HepG2 (cell line): ENCODE results near the gene GPR137. TPM values are rescaled to one million over a fixed set of nuclear protein-coding genes. Genes with fewer than 3 reads are reported as not detected.
A peak's percentile ranks its signal among the peaks of the same experiment; 100 is the strongest.

Source experiments
- ATRX ChIP-seq: sonication (generic); formaldehyde crosslinking; IDR thresholded peaks from 2 replicates; pipeline ENCODE4 v1.4.0; 2020; ENCODE audit warnings: missing genetic modification reagents, borderline replicate concordance
- BATF2 ChIP-seq: sonication (generic); formaldehyde crosslinking; IDR thresholded peaks from 2 replicates; pipeline ENCODE4 v1.8.0; 2022; ENCODE audit warnings: mild to moderate bottlenecking, missing genetic modification reagents, moderate library complexity
- CBX2 ChIP-seq, 2 experiments: fragments of 200-600 bp in 1 of 2; sonication (generic); formaldehyde crosslinking in 1 of 2; IDR thresholded peaks; 2 replicates each; pipeline versions ENCODE4 v1.7.0 to v1.8.1; 2018 to 2022; ENCODE audit warnings: low read depth in 2 of 2, low read length in 1 of 2, mild to moderate bottlenecking in 1 of 2, missing genetic modification reagents in 1 of 2
- CENPX ChIP-seq: sonication (generic); formaldehyde crosslinking; IDR thresholded peaks from 2 replicates; pipeline ENCODE4 v1.9.0; 2021; ENCODE audit warnings: mild to moderate bottlenecking, missing genetic modification reagents, moderate library complexity
- DDIT3 ChIP-seq: sonication (generic); formaldehyde crosslinking; IDR thresholded peaks from 2 replicates; pipeline ENCODE4 v1.4.0; 2020; ENCODE audit warnings: mild to moderate bottlenecking, missing genetic modification reagents
- HMGA1 ChIP-seq: sonication (generic); formaldehyde crosslinking; conservative IDR thresholded peaks from 2 replicates; pipeline ENCODE4 v1.4.0; 2020; ENCODE audit warnings: missing genetic modification reagents
- IKZF4 ChIP-seq: sonication (generic); formaldehyde crosslinking; IDR thresholded peaks from 2 replicates; pipeline ENCODE4 v1.5.1; 2020; ENCODE audit warnings: borderline replicate concordance, mild to moderate bottlenecking, low read depth, missing genetic modification reagents; ENCODE audit errors: not compliant biosample characterization
- JUND ChIP-seq: sonication (generic); formaldehyde crosslinking; IDR thresholded peaks from 2 replicates; pipeline ENCODE4 v1.8.0; 2022; ENCODE audit warnings: mild to moderate bottlenecking, missing genetic modification reagents
- KLF9 ChIP-seq: IDR thresholded peaks from 2 replicates; pipeline ENCODE4 v1.6.1; 2016; ENCODE audit warnings: low read depth
- MED13 ChIP-seq: sonication (generic); formaldehyde crosslinking; IDR thresholded peaks from 2 replicates; pipeline ENCODE4 v1.5.0; 2020; ENCODE audit warnings: missing genetic modification reagents
- MLLT10 ChIP-seq: sonication (generic); formaldehyde crosslinking; IDR thresholded peaks from 2 replicates; pipeline ENCODE4 v1.4.0; 2020; ENCODE audit warnings: missing genetic modification reagents
- MTA1 ChIP-seq: sonication (generic); formaldehyde crosslinking; IDR thresholded peaks from 2 replicates; pipeline ENCODE4 v1.4.0; 2020; ENCODE audit warnings: missing genetic modification reagents, mild to moderate bottlenecking, borderline replicate concordance
- MXI1 ChIP-seq: IDR thresholded peaks from 3 replicates; pipeline ENCODE4 v1.6.1; 2012; ENCODE audit warnings: low read depth, low read length, inconsistent platforms, borderline replicate concordance
- NR2C2 ChIP-seq: sonication (generic); formaldehyde crosslinking; IDR thresholded peaks from 2 replicates; pipeline ENCODE4 v1.4.0; 2020; ENCODE audit warnings: missing genetic modification reagents, mild to moderate bottlenecking, moderate library complexity, borderline replicate concordance
- NR2F6 ChIP-seq, 2 experiments: IDR thresholded peaks; 2 replicates each; pipeline ENCODE4 v1.6.1; 2016; ENCODE audit warnings: antibody characterized with exemption in 1 of 2, mild to moderate bottlenecking in 1 of 2
- RXRA ChIP-seq: sonication (generic); formaldehyde crosslinking; IDR thresholded peaks from 2 replicates; pipeline ENCODE4 v1.5.1; 2020; ENCODE audit warnings: missing genetic modification reagents
- SPEN ChIP-seq: sonication (generic); formaldehyde crosslinking; IDR thresholded peaks from 2 replicates; pipeline ENCODE4 v1.5.1; 2020; ENCODE audit warnings: low read depth, mild to moderate bottlenecking, missing genetic modification reagents
- STAT6 ChIP-seq: sonication (generic); formaldehyde crosslinking; IDR thresholded peaks from 2 replicates; pipeline ENCODE4 v1.4.0; 2020; ENCODE audit warnings: missing genetic modification reagents, mild to moderate bottlenecking, borderline replicate concordance
- TBX3 ChIP-seq: fragments of 450-650 bp; IDR thresholded peaks from 2 replicates; pipeline ENCODE4 v1.6.1; 2017; ENCODE audit warnings: antibody characterized with exemption, mild to moderate bottlenecking, inconsistent platforms, borderline replicate concordance
- TEAD2 ChIP-seq: sonication (generic); formaldehyde crosslinking; IDR thresholded peaks from 2 replicates; pipeline ENCODE4 v1.9.0; 2021; ENCODE audit warnings: missing genetic modification reagents
- TFDP1 ChIP-seq: IDR thresholded peaks from 2 replicates; pipeline ENCODE4 v1.6.1; 2016; ENCODE audit warnings: missing compliant biosample characterization, missing genetic modification reagents, borderline replicate concordance
- ZNF414 ChIP-seq: sonication (generic); formaldehyde crosslinking; IDR thresholded peaks from 2 replicates; pipeline ENCODE4 v1.5.0; 2020; ENCODE audit warnings: missing genetic modification reagents
- ZNF510 ChIP-seq: sonication (generic); formaldehyde crosslinking; IDR thresholded peaks from 2 replicates; pipeline ENCODE4 v1.4.0; 2020; ENCODE audit warnings: low read depth, mild to moderate bottlenecking, missing genetic modification reagents
- ZNF713 ChIP-seq: sonication (generic); formaldehyde crosslinking; IDR thresholded peaks from 2 replicates; pipeline ENCODE4 v1.4.0; 2020; ENCODE audit warnings: mild to moderate bottlenecking, missing genetic modification reagents
- polyA plus RNA-seq, 8 experiments: library from polyadenylated mRNA; depleted of rRNA in 3 of 8; stranded (reverse) in 7 of 8; unstranded in 1 of 8; fragments of >200 nt; fragmentation: Illumina TruSeq in 4 of 8; extraction: Trizol in 4 of 8; gene quantifications; 2 replicates each; pipeline versions ENCODE4 v1.2.1 to v1.2.3, GENCODE V29; 2011 to 2016; ENCODE audit warnings: low read depth in 4 of 8, missing spikeins in 1 of 8, mixed read lengths in 1 of 8; ENCODE audit not compliant: insufficient read depth in 1 of 8
- total RNA-seq, 5 experiments: library from RNA; depleted of rRNA; stranded (reverse); fragments of >200 nt; fragmentation: Illumina TruSeq; extraction: Trizol; gene quantifications; 2 replicates each; pipeline ENCODE4 v1.2.3, GENCODE V29; 2016; ENCODE audit warnings: low read depth in 1 of 5

Gene GPR137
- total and polyA plus RNA-seq, 2 of the 13 experiments (the other 11 are each of a cell fraction or from before 2014, with no cell fraction given): 8.5 to 13.2 TPM

- TF ChIP-seq TFDP1 (peak; percentile 27; the same call in 1 of the 2 replicates), TBX3 (no peak), HMGA1 (CRISPR knock-in tag) (no peak), MTA1 (no peak), JUND (CRISPR knock-in tag) (no peak), NR2F6 (IDR thresholded peaks at IDR 0.05) (no peak), NR2F6 (CRISPR knock-in tag; IDR thresholded peaks at IDR 0.05) (no peak), STAT6 (CRISPR knock-in tag) (no peak), MLLT10 (no peak), TEAD2 (CRISPR knock-in tag) (no peak), SPEN (CRISPR knock-in tag) (no peak), CBX2 (IDR thresholded peaks at IDR 0.05; ENCODE audit: low read depth, low read length) (no peak), CBX2 (CRISPR knock-in tag; IDR thresholded peaks at IDR 0.05; ENCODE audit: low read depth) (no peak), ZNF510 (CRISPR knock-in tag) (no peak), ATRX (CRISPR knock-in tag) (no peak), ZNF713 (CRISPR knock-in tag) (no peak), MED13 (CRISPR knock-in tag) (no peak), DDIT3 (CRISPR knock-in tag) (no peak), RXRA (CRISPR knock-in tag) (no peak; the same call in 1 of the 2 replicates), NR2C2 (CRISPR knock-in tag) (peak; percentile 90), BATF2 (no peak), KLF9 (CRISPR knock-in tag) (no peak), ZNF414 (CRISPR knock-in tag) (peak; percentile 37; the same call in 1 of the 2 replicates), IKZF4 (CRISPR knock-in tag) (no peak), MXI1 (no peak; the same call in 2 of the 3 replicates), CENPX (CRISPR knock-in tag) (no peak)
Measured at GRCh38 chr11:64284962-64285884, at the start of gene GPR137 (continued).
